Neutrophil (primary cell): ENCODE data around the gene ZNF33A.
A peak's percentile ranks its signal among the peaks of the same experiment; 100 is the strongest.
"Not testable (repeated sequence)": the region's sequence is repeated elsewhere in the genome, so short reads cannot be mapped to it uniquely, and the experiment has no call there.

Source experiments
- H3K27ac ChIP-seq: fragments of 200-600 bp; sonication (generic); 2 replicates; pipeline ENCODE4 v1.5.1; 2016; ENCODE audit warnings: mild to moderate bottlenecking, moderate library complexity
- H3K27me3 ChIP-seq: fragments of 200-600 bp; sonication (generic); 2 replicates; pipeline ENCODE4 v1.6.0; 2016; ENCODE audit warnings: mild to moderate bottlenecking
- H3K36me3 ChIP-seq: fragments of 200-600 bp; sonication (generic); 2 replicates; pipeline ENCODE4 v1.5.1; 2017
- H3K4me1 ChIP-seq, 2 experiments: fragments of 200-600 bp in 1 of 2; sonication (generic) in 1 of 2; 1 replicate in 1 of 2; 2 replicates in 1 of 2; pipeline versions ENCODE4 v1.5.1 to v1.6.1; 2013 to 2016; ENCODE audit warnings: low read depth in 1 of 2, low read length in 1 of 2, mild to moderate bottlenecking in 1 of 2, moderate library complexity in 1 of 2; ENCODE audit not compliant: control insufficient read depth in 1 of 2, insufficient read depth in 1 of 2
- H3K4me3 ChIP-seq, 2 experiments: fragments of 200-600 bp in 1 of 2; sonication (generic) in 1 of 2; 1 replicate in 1 of 2; 2 replicates in 1 of 2; pipeline ENCODE4 v1.5.1; 2013 to 2016; ENCODE audit warnings: low read depth in 1 of 2, low read length in 1 of 2, mild to moderate bottlenecking in 1 of 2, moderate library complexity in 1 of 2
- H3K9me3 ChIP-seq: fragments of 200-600 bp; sonication (generic); 2 replicates; pipeline ENCODE4 v1.5.1; 2016
- CTCF ChIP-seq: fragments of 200-600 bp; sonication (generic); IDR thresholded peaks from 2 replicates; pipeline ENCODE4 v1.5.1; 2016; ENCODE audit warnings: antibody characterized with exemption

The ZNF33A gene

GRCh38 chr10:38047666-38048065, 37.2 kb downstream of the ZNF33A start:
- Histone ChIP-seq H3K27me3 (no peaks in the 10 kb centered on the region), H3K4me3 (no peak overlapping the region), H3K4me1 (peaks cover 6% of the 10 kb centered on the region in 2 experiments), H3K9me3 (no peaks in the 10 kb centered on the region), H3K36me3 (peaks cover 24% of the 10 kb centered on the region), H3K27ac (no peak overlapping the region)
- no peak for TF ChIP-seq CTCF

GRCh38 chr10:38050212-38050611, 39.7 kb downstream of the ZNF33A start:
- Histone ChIP-seq H3K4me3 (no peak overlapping the region), H3K9me3 (peaks cover 8% of the 10 kb centered on the region), H3K4me1 (no peaks in the 10 kb centered on the region), H3K27ac (peak overlapping the region; percentile 25), H3K27me3 (no peaks in the 10 kb centered on the region), H3K36me3 (peaks cover 23% of the 10 kb centered on the region)
- TF ChIP-seq CTCF, result no peak

- Histone ChIP-seq H3K27ac (peak overlapping the region; percentile 2), H3K4me1 (no peaks in the 10 kb centered on the region), H3K4me3 (no peak overlapping the region), H3K27me3 (no peaks in the 10 kb centered on the region), H3K36me3 (peaks cover 48% of the 10 kb centered on the region), H3K9me3 (peaks cover 22% of the 10 kb centered on the region)
- no peak for TF ChIP-seq CTCF
These were observed 43.9 kb downstream of the ZNF33A start for GRCh38 chr10:38054361-38054797.

- H3K4me3 ChIP-seq, H3K4me1 ChIP-seq, H3K27me3 ChIP-seq, H3K27ac ChIP-seq: not testable (repeated sequence)
- peaks cover 22% of the 10 kb centered on the region for H3K9me3 ChIP-seq
- peaks cover 54% of the 10 kb centered on the region for H3K36me3 ChIP-seq
These were observed 44.9 kb downstream of the ZNF33A start for GRCh38 chr10:38055274-38055894.

GRCh38 chr10:38069663-38070062, 59.2 kb downstream of the ZNF33A start:
- H3K36me3 ChIP-seq, H3K4me3 ChIP-seq, H3K27ac ChIP-seq, H3K4me1 ChIP-seq, H3K27me3 ChIP-seq, H3K9me3 ChIP-seq: not testable (repeated sequence)

- no peaks in the 10 kb centered on the region for H3K36me3 ChIP-seq
- H3K4me1 ChIP-seq, result no peaks in the 10 kb centered on the region
- TF ChIP-seq CTCF, result no peak
These were observed 60.0 kb downstream of the ZNF33A start for GRCh38 chr10:38070501-38070900.

GRCh38 chr10:38072552-38072951, 62.1 kb downstream of the ZNF33A start:
- H3K4me1 ChIP-seq, result no peaks in the 10 kb centered on the region
- H3K36me3 ChIP-seq, result no peaks in the 10 kb centered on the region
- H3K27ac ChIP-seq, result no peak overlapping the region
- H3K9me3 ChIP-seq, result no peaks in the 10 kb centered on the region
- H3K27me3 ChIP-seq, result no peaks in the 10 kb centered on the region
- no peak overlapping the region for H3K4me3 ChIP-seq
- TF ChIP-seq CTCF, result no peak

More at GRCh38 chr10:38070501-38070900, 60.0 kb downstream of the ZNF33A start:
- Histone ChIP-seq H3K27me3 (no peaks in the 10 kb centered on the region), H3K27ac (no peak overlapping the region), H3K4me3 (no peak overlapping the region), H3K9me3 (no peaks in the 10 kb centered on the region)
